ENCODE measurements around the gene FBP2.

GRCh38 chr9:94603259-94604160 lies 9.9 kb upstream of the FBP2 start:
- no peak for TF ChIP-seq CTCF (IDR thresholded peaks at IDR 0.05)
- TF ChIP-seq POLR2A (IDR thresholded peaks at IDR 0.05) = no peak

All from lower leg skin (tissue), 3 donors.